HG03558 (cell line): ENCODE results near the gene PEX13.
"Not testable (repeated sequence)": the region's sequence is repeated elsewhere in the genome, so short reads cannot be mapped to it uniquely, and the experiment has no call there.

Experiments
- ATAC-seq: cut with Tn5 transposase; IDR thresholded peaks from one replicate; pipeline ENCODE4 v1.9.1; 2021; ENCODE audit warnings: moderate number of reproducible peaks; ENCODE audit not compliant: unreplicated experiment; ENCODE audit errors: extremely low read depth

Gene PEX13

GRCh38 chr2:61006486-61007105, 10.9 kb upstream of the PEX13 start:
- ATAC-seq = no peak

GRCh38 chr2:61009355-61009754, 8.2 kb upstream of the PEX13 start:
- ATAC-seq = no peak

GRCh38 chr2:61011678-61012077, 5.8 kb upstream of the PEX13 start:
- no peak for ATAC-seq

- ATAC-seq = not testable (repeated sequence)
Measured at GRCh38 chr2:61012303-61012702, 5.2 kb upstream of the PEX13 start.

GRCh38 chr2:61013382-61013781, 4.1 kb upstream of the PEX13 start:
- ATAC-seq = no peak

- no peak for ATAC-seq
Measured at GRCh38 chr2:61014763-61015162, 2.8 kb upstream of the PEX13 start.

- ATAC-seq = no peak
Measured at GRCh38 chr2:61015976-61016375, 1.5 kb upstream of the PEX13 start.

GRCh38 chr2:61016392-61017002, 1.0 kb upstream of the PEX13 start:
- no peak for ATAC-seq

- no peak for ATAC-seq
Measured at GRCh38 chr2:61017003-61017555, 441 bp upstream of the PEX13 start.

GRCh38 chr2:61018318-61018755, 817 bp downstream of the PEX13 start:
- ATAC-seq = no peak

GRCh38 chr2:61018798-61019197, 1.3 kb downstream of the PEX13 start:
- ATAC-seq = no peak

GRCh38 chr2:61021228-61021660, 3.7 kb downstream of the PEX13 start:
- no peak for ATAC-seq

GRCh38 chr2:61023670-61024069, 6.2 kb downstream of the PEX13 start:
- no peak for ATAC-seq

- ATAC-seq = no peak
Measured at GRCh38 chr2:61029533-61029932, 12.0 kb downstream of the PEX13 start.

GRCh38 chr2:61034592-61034991, 17.1 kb downstream of the PEX13 start:
- ATAC-seq = not testable (repeated sequence)

GRCh38 chr2:61036643-61037042, 19.1 kb downstream of the PEX13 start:
- not testable (repeated sequence) for ATAC-seq

GRCh38 chr2:61042807-61043206, 25.3 kb downstream of the PEX13 start:
- ATAC-seq = no peak

GRCh38 chr2:61044636-61045035, 27.1 kb downstream of the PEX13 start:
- ATAC-seq = no peak

GRCh38 chr2:61045226-61045625, 27.7 kb downstream of the PEX13 start:
- no peak for ATAC-seq

GRCh38 chr2:61045999-61046398, 28.5 kb downstream of the PEX13 start:
- no peak for ATAC-seq

- ATAC-seq = no peak
Measured at GRCh38 chr2:61055557-61055956, 38.0 kb downstream of the PEX13 start.

- ATAC-seq = no peak
Measured at GRCh38 chr2:61057562-61057961, 40.0 kb downstream of the PEX13 start.
